ENCODE data around the gene HNRNPA1.

The HNRNPA1 gene

DNA sequence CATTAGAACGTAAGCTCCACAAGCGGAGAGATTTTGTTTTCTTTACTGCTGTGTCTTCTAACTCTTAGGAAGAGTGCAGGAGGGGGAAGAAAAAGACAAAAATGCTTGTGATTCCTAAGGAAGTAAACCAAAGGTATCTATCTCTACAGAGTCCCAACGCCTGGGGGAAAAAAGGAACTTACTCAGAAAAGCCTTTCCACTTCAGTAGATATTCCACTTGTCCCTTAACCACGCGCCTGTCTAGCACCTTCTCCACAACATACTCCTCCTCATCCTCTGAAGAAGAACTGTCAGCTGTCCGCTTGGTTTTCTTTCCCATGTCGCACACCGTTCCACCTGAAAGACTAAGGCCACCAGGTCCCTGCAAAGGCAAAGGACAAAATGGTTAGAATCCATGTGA, 23.2 kb upstream of the HNRNPA1 start:
- Histone ChIP-seq H3K36me3 (peaks cover 6% of the 10 kb centered on the region), H3K4me1 (ENCODE audit: control insufficient read depth in 1 of 2, insufficient read depth in 1 of 2, low read depth in 1 of 2, low read length in 1 of 2) (peaks cover 18 to 22% of the 10 kb centered on the region in 2 experiments), H3K27ac (no peak overlapping the region), H3K27me3 (no peaks in the 10 kb centered on the region), H3K4me3 (ENCODE audit: low read depth in 1 of 2, low read length in 1 of 2) (no peak overlapping the region), H3K9me3 (no peaks in the 10 kb centered on the region)
- TF ChIP-seq, protein P1, sequence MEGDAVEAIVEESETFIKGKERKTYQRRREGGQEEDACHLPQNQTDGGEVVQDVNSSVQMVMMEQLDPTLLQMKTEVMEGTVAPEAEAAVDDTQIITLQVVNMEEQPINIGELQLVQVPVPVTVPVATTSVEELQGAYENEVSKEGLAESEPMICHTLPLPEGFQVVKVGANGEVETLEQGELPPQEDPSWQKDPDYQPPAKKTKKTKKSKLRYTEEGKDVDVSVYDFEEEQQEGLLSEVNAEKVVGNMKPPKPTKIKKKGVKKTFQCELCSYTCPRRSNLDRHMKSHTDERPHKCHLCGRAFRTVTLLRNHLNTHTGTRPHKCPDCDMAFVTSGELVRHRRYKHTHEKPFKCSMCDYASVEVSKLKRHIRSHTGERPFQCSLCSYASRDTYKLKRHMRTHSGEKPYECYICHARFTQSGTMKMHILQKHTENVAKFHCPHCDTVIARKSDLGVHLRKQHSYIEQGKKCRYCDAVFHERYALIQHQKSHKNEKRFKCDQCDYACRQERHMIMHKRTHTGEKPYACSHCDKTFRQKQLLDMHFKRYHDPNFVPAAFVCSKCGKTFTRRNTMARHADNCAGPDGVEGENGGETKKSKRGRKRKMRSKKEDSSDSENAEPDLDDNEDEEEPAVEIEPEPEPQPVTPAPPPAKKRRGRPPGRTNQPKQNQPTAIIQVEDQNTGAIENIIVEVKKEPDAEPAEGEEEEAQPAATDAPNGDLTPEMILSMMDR (IDR thresholded peaks at IDR 0.05) = no peak

GRCh38 chr12:54258201-54258681, 22.3 kb upstream of the HNRNPA1 start:
- Histone ChIP-seq H3K4me1 (ENCODE audit: control insufficient read depth in 1 of 2, insufficient read depth in 1 of 2, low read depth in 1 of 2, low read length in 1 of 2) (peaks cover 22 to 25% of the 10 kb centered on the region in 2 experiments), H3K27ac (no peak overlapping the region), H3K36me3 (peaks cover 6% of the 10 kb centered on the region), H3K27me3 (no peaks in the 10 kb centered on the region), H3K9me3 (no peaks in the 10 kb centered on the region), H3K4me3 (ENCODE audit: low read depth in 1 of 2, low read length in 1 of 2) (no peak overlapping the region)
- TF ChIP-seq, protein P1 (IDR thresholded peaks at IDR 0.05) = no peak

DNA sequence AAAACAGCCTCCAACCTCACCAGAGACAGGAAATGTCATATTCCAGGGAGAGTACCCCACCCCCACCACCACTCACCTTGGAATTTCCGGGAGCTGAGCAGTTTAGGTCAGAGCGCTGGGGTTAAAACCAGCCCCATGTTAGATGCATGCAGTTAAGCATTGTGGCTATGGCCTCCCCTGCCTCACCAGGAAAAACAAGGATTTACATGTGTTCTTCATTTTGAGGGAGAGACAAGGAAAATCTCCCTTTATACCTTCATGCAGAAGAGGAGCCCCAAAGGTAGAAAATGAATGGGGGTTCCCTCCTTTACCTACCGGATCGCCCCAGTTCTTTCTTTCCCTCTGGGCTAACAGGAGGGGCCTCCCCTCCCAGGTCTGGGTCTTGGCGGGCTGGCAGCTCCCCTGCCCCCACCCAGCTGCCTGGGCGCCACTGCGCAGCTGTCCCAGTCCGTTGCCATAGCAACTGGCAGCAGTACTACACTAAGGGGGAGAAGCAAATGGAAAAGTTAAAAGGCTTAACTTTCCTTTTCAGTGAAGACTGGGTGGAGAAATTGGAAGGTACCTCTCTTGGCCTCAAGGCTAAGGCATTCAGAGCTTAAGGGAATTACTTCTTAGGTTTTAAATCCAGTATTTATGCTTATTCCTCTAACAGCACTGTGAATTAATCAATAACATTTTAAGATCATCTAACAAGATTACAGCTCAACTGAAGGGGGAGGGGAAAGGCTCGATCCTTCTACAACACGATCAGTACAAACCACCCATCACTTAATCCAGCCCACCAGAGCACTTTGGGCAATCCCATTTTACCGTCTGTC, 21.1 kb upstream of the HNRNPA1 start:
- peak overlapping the region in 1 of 2 experiments; percentile 7 for H3K4me3 ChIP-seq (ENCODE audit: low read depth in 1 of 2, low read length in 1 of 2)
- peaks cover 22 to 25% of the 10 kb centered on the region in 2 experiments for H3K4me1 ChIP-seq (ENCODE audit: control insufficient read depth in 1 of 2, insufficient read depth in 1 of 2, low read depth in 1 of 2, low read length in 1 of 2)
- no peak overlapping the region for H3K27ac ChIP-seq
- no peaks in the 10 kb centered on the region for H3K9me3 ChIP-seq
- TF ChIP-seq, protein P1 (IDR thresholded peaks at IDR 0.05) = no peak
- H3K27me3 ChIP-seq = no peaks in the 10 kb centered on the region
- peaks cover 6% of the 10 kb centered on the region for H3K36me3 ChIP-seq

GRCh38 chr12:54261815-54262402, 18.6 kb upstream of the HNRNPA1 start:
- H3K36me3 ChIP-seq = no peaks in the 10 kb centered on the region
- TF ChIP-seq, protein P1 (IDR thresholded peaks at IDR 0.05) = no peak
- no peak overlapping the region for H3K27ac ChIP-seq
- H3K4me1 ChIP-seq (ENCODE audit: control insufficient read depth in 1 of 2, insufficient read depth in 1 of 2, low read depth in 1 of 2, low read length in 1 of 2) = peaks cover 22 to 25% of the 10 kb centered on the region in 2 experiments
- no peaks in the 10 kb centered on the region for H3K27me3 ChIP-seq
- H3K4me3 ChIP-seq (ENCODE audit: low read depth in 1 of 2, low read length in 1 of 2) = no peak overlapping the region
- H3K9me3 ChIP-seq = no peaks in the 10 kb centered on the region

GRCh38 chr12:54262403-54262925, 18.1 kb upstream of the HNRNPA1 start:
- Histone ChIP-seq H3K4me3 (ENCODE audit: low read depth in 1 of 2, low read length in 1 of 2) (no peak overlapping the region), H3K4me1 (ENCODE audit: control insufficient read depth in 1 of 2, insufficient read depth in 1 of 2, low read depth in 1 of 2, low read length in 1 of 2) (peaks cover 22 to 25% of the 10 kb centered on the region in 2 experiments), H3K36me3 (no peaks in the 10 kb centered on the region), H3K27me3 (no peaks in the 10 kb centered on the region), H3K27ac (no peak overlapping the region), H3K9me3 (no peaks in the 10 kb centered on the region)
- TF ChIP-seq, protein P1 (IDR thresholded peaks at IDR 0.05) = no peak
